NCI-H1048 (cell line): Measurements from ENCODE around the gene FAM72A.
"Not testable (repeated sequence)": the region's sequence is repeated elsewhere in the genome, so short reads cannot be mapped to it uniquely, and the experiment has no call there.

ENCODE experiments used
- DNase-seq: peaks from one replicate; lab custom pipeline; 2025; lab: John Stamatoyannopoulos, UW

FAM72A gene

DNA sequence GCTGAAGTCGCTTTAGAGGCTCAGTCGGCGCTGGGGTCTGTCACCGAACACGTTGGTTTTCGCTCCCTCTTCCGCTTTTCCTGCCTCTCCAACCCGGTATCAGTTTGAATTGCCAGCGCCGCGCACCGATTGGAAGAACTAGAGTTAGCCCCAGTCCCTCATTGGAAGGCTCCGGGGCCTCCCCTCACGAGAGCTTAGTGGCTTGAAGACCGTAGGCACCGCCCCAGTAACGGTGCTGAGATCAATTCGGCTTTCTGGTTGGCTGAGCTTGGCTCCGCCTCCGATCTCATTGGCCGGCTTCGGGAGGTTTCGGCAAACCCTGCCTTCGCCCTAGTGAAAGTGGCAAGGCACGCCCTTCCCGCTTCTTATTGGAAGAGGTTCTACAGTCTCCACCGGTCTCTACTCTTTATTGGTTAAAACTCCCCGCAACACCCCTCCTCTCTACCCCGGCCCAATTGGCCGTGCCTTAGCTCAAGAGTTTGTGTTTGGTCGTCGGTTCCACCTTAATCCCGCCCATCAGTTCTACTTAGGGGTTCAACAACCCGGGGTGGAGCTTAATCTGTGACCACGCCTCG lies at the start of gene FAM72A:
TSS of gene FAM72A (minus strand) at position 51 of the 575 bp plus-strand sequence. CDS start 814 bp downstream, outside the sequence.
- peak; percentile 100 for DNase-seq

- not testable (repeated sequence) for DNase-seq
These were observed 48.5 kb upstream of the FAM72A start for GRCh38 chr1:206250953-206251681.

- DNase-seq = not testable (repeated sequence)
These were observed 43.7 kb upstream of the FAM72A start for GRCh38 chr1:206246129-206246886.

DNA sequence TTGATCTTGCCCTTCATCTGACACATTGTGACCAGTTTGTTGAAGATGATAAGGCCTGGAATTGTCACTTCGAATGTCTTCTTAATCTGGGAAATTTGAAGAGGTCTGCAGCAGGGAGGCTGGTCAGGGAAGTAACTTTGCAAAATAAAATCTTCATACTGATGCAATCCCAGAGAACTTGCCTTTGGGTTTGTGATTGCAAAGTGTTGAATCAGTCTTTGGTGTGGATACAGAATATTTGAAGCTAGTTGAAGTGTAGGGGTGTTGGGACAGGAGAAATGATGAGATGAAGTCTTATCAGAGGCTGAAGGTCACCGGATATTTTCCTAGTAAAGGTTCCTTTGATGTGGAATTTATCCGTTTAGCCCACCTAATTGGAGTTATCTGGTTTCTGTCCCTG lies 42.8 kb upstream of the FAM72A start:
- DNase-seq = not testable (repeated sequence)

DNA sequence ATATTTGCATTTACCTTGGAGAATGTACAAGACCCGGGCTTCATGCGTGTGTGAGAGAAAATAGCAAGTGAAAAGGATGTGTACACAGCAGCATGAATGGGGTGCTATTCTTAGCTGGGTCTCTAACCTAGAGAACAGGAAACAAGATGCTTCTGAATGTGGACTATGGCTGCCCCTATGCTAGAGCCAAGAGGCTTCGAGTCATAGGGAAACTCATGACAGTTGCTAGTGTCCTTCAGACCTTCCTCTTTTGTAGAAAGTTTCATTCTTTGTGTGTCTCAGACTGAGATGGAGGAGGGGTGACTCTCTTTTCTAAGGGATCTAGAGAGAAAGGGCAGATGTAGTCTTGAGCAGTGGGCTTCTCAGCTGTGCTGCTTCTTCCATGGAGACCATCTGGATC lies 40.7 kb upstream of the FAM72A start:
- not testable (repeated sequence) for DNase-seq

DNA sequence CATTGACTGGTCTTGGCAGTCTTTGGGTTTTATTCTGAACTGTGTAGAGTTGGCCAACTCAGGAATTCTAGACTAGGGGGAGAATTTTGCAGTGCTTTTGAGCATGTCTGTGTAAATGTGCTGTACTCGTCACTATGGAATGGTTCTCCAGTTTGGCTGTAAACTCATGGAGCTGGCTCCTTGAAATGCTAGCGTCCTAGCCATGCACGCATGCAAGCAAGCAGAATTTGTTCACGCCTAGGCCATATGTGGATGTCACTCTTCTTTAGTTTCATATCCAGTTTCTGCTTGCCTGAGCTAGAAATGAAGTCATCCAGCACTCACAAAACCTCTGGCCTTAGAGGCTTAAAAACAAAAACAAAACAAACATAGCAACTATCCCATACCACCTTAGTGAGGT lies 37.6 kb upstream of the FAM72A start:
- not testable (repeated sequence) for DNase-seq

DNA sequence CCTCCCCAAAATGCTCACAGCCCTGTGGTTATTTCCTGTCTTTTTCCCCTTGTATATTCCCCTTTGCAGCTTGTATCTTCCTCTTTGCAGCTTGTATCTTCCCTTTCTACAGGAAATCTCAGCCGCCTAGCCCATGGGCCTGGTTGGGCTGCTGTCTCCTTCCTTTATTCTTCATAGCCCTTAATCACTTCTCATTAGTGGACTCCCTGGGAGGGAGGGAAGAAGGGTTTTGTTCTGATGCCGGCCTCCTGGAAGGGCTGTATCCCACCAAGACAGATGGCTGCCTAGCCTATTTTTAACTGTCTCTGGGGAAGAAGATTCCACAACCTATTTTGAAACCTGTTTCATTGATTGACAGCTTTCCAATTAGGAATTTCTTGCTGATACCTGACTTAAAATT lies 32.6 kb upstream of the FAM72A start:
- DNase-seq = not testable (repeated sequence)

- DNase-seq = not testable (repeated sequence)
These were observed 31.7 kb upstream of the FAM72A start for GRCh38 chr1:206234189-206234916.

DNA sequence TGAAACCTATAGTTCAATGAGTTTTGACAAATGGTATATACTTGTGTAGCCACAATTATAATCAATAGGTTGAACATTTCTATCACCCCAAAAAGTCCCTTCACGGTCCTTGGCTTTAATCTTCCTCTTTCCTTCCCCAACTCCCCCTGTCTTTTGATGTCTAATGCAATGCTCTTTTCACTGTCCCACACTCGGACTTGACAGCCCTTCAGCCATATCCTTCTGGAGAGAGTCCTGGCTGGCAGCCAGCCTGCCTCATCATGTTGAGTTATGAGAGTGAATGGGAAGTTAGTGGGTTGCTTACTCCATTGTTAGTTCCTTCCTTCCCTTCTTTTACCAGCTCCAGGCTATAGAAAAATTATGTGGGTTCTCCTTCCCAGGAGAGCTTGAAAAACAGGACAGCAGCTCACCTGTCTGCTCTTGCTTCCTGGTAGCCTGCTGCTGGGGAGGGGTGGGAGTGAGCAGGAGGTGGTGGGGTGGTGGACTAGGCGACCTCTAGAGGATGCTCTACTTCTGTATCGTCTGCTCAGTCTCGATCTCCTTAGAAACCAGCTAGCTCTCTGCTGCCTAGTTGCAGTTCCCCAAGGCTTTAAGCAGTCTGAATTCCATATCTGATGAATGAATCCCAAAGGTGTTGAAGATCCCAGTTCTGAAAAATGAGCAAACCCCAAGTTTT lies 30.5 kb upstream of the FAM72A start:
- DNase-seq = not testable (repeated sequence)

DNA sequence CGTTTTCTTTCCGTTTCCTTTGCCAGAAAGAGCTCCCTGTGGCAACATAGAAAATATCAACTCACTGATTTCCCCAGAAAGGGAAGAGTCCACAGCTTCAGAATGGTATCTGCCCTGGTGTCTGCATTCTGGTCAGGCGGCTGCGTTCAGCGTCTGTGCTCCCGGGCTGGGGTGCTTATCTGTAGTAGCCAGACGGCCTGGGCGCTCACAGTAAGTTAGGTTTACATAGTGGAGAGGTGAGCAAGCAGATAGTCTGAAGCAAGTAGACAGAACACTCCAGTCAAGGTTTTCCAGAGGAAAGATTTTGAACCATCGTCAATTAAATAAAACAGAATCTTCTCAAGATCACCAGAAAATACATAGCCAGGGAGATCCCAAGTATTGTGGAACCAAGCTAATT lies 29.4 kb upstream of the FAM72A start:
- DNase-seq = not testable (repeated sequence)

DNA sequence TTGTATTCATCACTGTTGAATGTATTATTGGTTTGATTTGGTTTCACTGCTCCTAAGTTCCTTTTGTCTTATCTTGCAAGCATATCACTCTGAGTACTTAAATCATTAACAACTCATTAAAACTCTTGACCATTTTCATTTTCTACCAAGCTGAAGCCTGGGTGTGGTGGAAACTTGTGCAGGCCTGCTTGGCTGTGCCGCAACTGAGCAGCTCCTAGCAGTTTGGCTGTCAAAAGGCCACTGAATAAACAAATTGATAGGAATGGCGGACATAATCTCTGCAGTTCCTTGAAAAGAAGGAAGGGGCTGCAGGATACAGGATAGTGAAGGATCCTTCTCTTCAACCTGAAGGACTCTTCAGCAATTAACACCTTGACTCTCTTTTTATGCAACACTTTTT lies 26.6 kb upstream of the FAM72A start:
- not testable (repeated sequence) for DNase-seq

GRCh38 chr1:206226886-206227285 lies 24.2 kb upstream of the FAM72A start:
- DNase-seq = not testable (repeated sequence)

GRCh38 chr1:206225386-206225785 lies 22.7 kb upstream of the FAM72A start:
- DNase-seq = not testable (repeated sequence)

GRCh38 chr1:206224190-206224776 lies 21.6 kb upstream of the FAM72A start:
- not testable (repeated sequence) for DNase-seq

- not testable (repeated sequence) for DNase-seq
These were observed 18.9 kb upstream of the FAM72A start for GRCh38 chr1:206221585-206221984.

DNA sequence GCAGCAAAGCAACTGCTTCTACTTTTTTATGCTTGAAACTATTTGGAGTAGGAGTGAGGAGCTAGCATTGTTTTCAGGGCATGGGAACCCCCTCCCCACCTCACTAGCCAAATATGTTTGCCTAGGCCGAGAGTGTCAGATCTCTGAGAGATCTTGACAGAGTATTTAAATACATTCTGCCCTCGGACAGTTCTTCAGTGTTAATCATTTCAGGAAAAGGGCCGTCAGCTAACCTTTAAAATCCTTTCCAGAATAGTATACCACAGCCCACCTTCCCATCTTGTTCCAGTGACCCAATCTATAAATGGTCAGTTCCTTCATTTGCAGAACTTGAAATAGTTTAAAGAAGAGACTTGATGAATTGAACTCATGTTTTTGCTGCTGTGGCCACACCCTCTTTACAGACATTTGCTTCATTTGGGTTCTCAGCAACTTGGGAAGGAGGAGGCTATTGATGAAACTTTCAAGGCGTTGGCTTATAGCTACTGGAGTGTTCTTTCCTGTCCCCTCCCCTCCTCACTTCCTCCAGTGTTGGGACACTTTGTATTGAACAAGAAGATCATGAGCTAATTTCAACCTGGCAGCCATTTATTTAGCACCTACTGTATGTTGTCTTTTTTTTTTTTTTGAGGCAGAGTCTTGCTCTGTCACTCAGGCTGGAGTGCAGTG lies 17.8 kb upstream of the FAM72A start:
- not testable (repeated sequence) for DNase-seq

DNA sequence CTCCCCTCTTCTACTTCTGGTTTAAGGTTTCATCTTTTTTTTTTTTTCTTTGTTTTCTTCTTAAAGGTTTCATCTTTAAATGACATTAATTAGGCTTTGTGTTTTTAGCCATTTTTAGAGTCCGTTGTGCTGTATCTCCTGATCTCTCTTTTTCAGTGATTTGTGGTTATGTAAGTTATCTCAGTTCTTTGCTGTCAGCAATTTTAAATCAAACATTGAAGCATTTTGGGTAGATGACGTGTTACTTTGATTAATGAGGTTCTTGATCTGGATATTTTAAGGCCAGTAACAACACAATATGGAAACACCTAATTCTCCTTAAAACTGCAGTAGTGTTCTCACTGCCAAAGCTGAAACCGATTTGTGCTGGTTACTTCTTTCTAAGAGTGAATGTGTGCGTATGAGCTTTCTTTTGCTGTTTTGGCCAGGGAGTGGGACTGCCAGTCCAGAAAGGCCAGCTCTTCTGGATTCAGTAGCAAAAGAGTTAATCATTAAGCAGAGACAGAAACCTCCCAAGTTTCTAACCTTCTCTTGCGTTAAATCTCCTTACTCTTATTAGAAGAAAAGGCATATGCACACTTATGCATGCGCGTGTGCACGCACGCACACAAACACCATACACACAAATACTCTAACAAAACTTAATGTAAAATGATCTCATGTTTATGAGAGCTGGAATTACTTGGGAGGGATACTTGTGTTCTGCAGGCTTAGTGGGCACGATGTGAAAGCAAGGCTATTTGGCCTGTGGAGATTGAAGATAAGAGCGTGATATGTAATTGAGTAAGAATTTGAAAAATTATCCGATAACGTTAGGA lies 17.1 kb upstream of the FAM72A start:
- not testable (repeated sequence) for DNase-seq

- not testable (repeated sequence) for DNase-seq
These were observed 16.1 kb upstream of the FAM72A start for GRCh38 chr1:206218765-206219164.

GRCh38 chr1:206218285-206218684 lies 15.6 kb upstream of the FAM72A start:
- DNase-seq = not testable (repeated sequence)
